ENCODE measurements around the gene ZFYVE28.

ZFYVE28 gene

GRCh38 chr4:2333356-2333841, 85.0 kb downstream of the ZFYVE28 start:
- no peak for DNase-seq (ENCODE audit: low read depth in 2 of 2)

DNA sequence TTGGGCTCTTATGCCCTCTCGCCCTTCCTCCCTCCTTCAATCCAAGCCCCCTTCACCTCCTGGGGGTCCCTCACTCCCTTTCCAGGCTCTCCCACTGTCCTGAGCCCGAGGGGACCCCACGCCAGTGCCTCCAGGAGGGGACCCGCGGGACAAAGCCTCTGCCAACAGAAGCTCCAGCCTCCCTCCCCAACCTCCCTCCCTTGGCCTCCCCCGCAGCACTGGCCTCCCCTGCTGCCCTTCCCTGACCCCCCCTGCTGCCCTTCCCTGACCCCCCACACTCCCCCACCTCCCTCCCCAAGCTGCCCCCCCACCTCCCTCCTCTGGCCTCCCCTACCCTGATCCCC, 85.5 kb downstream of the ZFYVE28 start:
- DNase-seq (ENCODE audit: low read depth in 2 of 2) = no peak

DNA sequence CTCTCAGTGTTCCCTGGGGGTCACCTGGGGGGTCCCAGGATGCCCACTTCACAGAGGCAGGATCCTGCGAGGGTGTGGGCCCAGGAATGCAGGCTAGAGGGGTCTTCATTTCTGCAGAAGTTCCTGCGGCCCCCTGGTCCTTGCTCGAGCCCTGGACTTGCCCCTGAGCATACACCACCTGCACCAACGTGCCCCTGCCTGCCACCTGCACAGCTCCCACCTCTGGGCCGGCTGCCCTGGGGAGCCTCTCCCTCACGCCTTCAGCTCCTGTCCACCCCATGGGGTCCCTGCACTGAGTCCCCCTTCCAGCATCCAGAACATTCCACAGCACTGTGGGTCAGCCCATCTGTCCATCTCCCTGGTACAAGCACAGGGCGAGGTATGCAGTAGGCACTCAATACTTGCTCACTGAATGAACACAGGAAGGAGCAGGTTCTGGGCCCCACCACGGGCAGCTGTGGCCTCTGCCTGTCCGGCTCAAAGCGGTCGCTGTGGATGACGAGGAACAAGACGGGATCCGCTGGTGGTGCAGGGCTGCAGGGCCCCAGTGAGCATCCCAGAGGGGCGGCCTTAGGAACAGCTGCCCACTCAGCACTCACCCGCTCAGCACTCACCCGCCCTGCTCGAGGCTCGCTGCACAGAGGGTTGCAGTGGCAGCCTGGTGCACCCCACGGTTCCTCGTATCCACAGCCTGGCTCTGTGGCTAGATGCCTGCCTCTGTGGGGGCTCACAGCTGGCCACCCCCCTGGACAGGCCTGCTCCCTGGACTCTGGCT, 86.1 kb downstream of the ZFYVE28 start:
- DNase-seq (ENCODE audit: low read depth in 2 of 2) = no peak

- DNase-seq (ENCODE audit: low read depth in 2 of 2) = no peak
Measured at GRCh38 chr4:2331519-2332200, 86.8 kb downstream of the ZFYVE28 start.

GRCh38 chr4:2331043-2331420, 87.4 kb downstream of the ZFYVE28 start:
- DNase-seq (ENCODE audit: low read depth in 2 of 2) = no peak

DNA sequence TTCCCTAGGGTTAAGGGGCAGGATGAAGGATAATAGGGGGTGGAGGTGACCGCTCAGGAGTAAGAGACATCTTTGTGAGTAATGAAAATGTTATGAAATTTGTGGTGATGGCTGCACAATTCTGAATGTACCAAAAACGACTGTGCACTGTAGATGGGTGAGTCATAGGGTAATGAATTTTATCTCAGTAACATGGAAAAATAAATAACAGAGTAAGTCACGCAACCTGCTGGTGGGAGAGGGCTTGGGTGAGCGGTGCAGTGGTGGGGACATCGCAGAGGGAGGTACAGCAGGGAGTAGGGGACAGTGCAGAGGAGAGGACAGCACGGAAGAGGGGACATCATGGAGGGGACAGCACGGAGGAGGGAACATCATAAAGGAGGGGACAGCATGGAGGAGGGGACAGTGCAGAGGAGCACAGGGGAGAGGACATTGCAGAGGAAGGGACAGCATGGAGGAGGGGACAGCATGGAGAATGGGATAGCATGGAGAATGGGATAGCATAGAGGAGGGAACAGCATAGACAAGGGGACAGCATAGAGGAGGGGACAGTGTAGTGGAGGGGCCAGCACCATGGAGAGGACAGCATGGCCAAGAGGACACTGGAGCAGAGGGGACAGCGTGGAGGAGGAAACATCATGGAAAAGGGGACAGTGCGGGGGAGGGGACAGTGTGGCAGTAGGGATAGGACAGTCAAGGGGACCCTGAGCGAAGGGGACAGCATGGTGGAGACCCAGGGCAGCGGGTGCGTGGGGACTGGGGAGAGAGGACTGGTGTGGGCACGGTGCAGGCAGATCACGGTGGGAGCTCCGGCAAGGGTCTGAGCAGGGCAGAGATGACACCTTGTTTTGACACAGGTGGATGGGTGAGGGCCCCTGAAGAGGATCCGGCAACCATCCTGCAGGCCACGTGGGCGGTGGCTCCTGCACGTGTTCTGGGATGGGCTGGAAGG, 88.1 kb downstream of the ZFYVE28 start:
- DNase-seq (ENCODE audit: low read depth in 2 of 2) = no peak

GRCh38 chr4:2327579-2327978, 90.9 kb downstream of the ZFYVE28 start:
- no peak for DNase-seq (ENCODE audit: low read depth in 2 of 2)

DNA sequence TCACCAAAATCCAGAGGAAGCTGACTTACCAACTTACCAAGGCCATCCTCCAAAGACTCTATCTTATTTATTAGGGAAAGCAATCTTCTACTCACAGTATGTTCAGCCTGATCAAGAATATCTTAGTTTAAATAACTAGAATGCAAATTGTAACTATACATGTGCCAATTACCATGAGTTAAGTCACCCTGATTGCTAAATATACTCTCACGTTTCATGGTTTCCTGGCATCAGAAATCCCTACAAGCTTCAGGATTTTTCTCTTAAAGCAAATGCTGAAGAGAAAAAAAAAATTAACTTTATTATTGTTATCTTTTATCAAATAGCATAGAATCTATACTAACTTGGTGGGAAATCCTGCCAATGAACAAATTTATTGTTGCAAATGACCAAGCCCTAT, 93.6 kb downstream of the ZFYVE28 start:
- DNase-seq (ENCODE audit: low read depth in 2 of 2) = no peak

DNA sequence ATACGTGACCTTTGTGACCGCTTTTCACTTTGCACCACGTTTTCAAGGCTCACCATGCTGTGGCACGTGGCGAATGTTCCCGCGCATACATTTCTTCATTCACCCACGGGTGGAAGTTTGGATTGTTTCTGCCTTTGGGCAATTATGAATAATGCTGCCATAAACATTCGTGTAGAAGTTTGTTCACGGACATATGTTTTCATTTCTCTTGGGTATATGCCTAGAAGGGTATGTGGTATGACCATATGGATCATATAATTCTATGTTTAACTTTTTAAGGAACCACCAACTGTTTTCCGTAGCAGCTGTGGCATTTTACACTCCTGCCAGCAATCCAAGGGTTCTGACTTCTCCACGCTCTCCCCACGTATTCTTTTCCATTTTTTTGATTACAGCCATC, 95.6 kb downstream of the ZFYVE28 start:
- DNase-seq (ENCODE audit: low read depth in 2 of 2) = no peak

DNA sequence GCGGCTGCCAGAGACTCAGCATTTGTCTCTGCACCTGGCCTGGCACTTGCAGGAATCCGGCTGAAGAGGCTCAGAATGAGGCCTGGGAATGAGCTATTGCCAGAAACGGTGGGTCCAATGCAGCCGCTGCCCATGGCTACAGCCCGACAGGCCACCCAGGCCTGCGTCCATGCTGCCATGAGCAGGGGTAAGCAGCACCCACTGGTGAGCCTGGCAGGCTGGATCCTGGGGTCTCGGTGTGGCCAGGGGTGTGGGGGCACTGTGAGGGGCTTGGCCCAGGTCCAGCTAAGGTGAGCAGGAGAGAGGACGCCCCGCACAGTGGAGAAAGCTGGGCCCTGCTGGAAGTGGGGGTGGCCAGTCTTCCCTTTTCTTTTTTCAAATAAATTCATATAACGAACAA, 96.2 kb downstream of the ZFYVE28 start:
- DNase-seq (ENCODE audit: low read depth in 2 of 2) = no peak

DNA sequence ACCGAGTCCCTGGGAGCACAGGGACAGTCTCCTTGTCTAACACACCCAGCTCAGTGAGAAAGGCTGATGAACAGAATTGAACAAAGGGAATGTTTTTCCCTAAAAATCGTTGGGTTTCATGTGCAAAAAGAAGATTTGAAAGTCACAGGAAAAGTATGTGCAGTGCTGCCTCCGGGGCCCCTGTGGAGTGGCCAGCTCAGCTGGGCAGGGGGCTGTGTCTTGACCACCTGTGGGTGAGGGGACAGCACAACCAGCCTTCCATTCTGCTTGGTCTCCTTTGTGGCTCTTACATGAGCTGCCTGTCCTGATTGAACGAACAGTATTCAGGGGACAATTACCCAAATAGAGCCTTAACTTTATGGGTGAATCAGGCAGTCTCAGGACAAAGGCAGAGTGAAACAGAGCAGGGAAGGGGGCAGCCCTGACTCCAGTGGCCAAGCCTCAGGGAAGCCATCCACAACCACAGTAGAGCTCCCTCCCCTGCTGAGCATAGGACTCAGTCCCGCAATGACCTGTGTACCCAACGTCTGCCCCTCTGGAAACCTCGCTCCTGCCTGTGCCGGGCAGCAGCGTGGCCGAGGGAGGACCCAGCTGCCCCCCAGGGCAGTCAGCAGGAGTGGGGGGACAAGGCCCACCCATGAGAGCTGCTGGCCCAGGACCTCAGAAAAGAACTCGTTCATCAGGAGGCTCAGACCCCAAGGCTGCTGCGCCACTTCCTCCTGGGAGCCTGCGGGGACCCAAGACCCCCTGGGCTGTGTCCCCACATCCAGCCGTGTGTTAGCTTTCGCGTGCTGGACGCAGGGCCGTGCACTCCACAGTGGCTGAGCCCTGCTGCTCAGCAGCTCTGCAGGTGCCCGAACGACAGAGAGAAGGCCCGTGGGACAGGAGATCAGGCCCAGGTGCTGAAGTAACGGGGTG, 96.9 kb downstream of the ZFYVE28 start:
- DNase-seq (ENCODE audit: low read depth in 2 of 2) = no peak

DNA sequence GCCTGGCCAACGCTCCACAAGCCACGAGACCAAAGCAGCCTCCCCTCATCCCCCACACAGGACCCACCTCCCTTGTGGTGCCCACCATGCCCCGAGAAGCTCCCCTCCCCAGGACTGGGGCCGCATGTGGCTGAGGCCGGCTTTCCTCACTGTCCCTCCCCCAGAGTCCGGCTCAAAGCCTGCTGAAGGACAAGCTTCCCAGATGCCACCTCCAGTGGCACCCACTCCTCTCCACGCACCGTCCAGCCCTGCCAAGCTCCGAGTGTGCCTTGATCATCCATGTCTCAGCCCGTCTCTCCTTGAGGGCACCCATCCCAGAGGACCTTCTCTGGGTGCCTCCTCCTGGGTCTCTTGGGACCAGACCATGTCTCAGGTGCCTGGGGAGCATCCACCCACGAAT, 97.7 kb downstream of the ZFYVE28 start:
- no peak for DNase-seq (ENCODE audit: low read depth in 2 of 2)

- DNase-seq (ENCODE audit: low read depth in 2 of 2) = peak in 1 of 2 donors; percentile 16
Measured at GRCh38 chr4:2320152-2320551, 98.3 kb downstream of the ZFYVE28 start.

DNA sequence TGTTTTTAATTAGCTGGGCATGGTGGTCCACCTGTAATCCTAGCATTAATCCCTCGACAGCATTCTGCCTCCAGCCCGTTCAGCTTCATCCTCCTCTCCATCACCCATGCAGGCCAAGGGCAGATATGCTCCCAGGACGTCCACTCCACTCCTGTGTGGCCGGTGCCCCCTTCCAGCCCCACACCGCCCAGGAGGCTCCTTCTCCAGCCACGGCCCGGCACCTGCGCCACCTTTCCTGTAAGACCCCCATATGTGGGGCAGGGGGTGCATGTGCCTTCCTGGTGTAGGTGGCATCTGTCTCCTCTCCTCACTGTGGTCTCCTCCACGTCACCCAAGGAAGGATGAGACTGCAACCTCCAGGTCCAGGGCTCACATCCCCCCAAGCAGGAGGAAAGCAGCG, 99.6 kb downstream of the ZFYVE28 start:
- no peak for DNase-seq (ENCODE audit: low read depth in 2 of 2)

GRCh38 chr4:2318476-2318875, 100.0 kb downstream of the ZFYVE28 start:
- DNase-seq (ENCODE audit: low read depth in 2 of 2) = no peak

GRCh38 chr4:2313366-2313765, 105.1 kb downstream of the ZFYVE28 start:
- DNase-seq (ENCODE audit: low read depth in 2 of 2) = no peak

GRCh38 chr4:2306773-2307410, 111.6 kb downstream of the ZFYVE28 start:
- DNase-seq (ENCODE audit: low read depth in 2 of 2) = no peak

- no peak for DNase-seq (ENCODE audit: low read depth in 2 of 2)
Measured at GRCh38 chr4:2305766-2306501, 112.5 kb downstream of the ZFYVE28 start.

DNA sequence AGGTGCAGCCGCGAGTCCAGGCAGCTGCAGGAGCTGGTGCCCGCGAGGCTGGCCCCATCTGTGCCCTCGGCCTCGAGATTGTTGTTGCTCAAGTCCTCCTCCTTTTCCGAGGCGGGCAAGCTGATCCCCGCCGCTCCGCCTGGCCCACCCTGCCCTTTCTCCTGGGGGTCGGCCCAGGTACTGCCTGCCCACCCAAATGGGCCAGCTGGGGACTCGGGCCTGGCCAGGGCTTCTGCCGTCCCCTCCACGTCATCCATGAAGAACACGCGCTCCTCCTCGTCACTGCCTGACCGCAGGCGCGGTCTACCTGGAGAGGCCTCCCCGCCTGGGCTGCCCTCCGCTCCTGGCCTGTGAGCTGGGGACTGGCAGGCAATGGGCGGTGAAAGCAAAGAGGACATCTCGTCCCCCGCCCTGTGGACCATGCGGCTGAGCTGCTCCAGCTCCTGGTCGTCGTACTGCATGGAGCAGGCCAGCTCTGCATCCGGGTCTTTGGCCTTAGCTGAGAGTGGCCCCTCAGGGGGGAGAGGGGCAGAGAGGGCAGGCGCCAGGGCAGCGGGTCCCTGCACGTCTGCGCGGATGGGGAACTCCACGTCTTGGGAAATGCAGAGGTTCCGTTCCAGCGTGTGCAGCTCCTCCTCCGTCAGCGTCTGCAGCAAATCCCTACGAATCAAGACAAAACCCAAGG, 113.4 kb downstream of the ZFYVE28 start:
- no peak for DNase-seq (ENCODE audit: low read depth in 2 of 2)

Data from activated CD8-positive, alpha-beta memory T cell treated with anti-CD3 and anti-CD28 coated beads for 4 hours (primary cell).